Measurements from ENCODE around the gene ATXN10.
"Not testable (repeated sequence)": the region's sequence is repeated elsewhere in the genome, so short reads cannot be mapped to it uniquely, and the experiment has no call there.

The ATXN10 gene

DNA sequence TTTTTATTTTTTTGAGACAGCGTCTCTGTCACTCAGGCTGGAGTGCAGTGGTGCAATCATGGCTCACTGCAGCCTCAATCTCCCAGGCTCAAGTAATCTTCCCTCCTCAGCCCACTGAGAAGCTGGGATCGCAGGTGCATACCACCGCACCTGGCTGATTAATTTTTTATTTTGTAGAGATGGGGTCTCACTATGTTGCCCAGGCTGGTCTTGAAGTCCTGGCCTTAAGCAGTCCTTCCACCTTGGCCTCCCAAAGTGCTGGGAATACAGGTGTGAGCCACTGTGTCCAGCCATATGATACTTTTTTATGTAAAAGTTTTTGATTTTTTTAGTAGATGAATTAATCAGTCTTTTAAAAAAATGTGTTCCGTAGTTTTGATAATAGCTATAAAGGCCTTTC, 42.8 kb downstream of the ATXN10 start:
- DNase-seq, result not testable (repeated sequence)

DNA sequence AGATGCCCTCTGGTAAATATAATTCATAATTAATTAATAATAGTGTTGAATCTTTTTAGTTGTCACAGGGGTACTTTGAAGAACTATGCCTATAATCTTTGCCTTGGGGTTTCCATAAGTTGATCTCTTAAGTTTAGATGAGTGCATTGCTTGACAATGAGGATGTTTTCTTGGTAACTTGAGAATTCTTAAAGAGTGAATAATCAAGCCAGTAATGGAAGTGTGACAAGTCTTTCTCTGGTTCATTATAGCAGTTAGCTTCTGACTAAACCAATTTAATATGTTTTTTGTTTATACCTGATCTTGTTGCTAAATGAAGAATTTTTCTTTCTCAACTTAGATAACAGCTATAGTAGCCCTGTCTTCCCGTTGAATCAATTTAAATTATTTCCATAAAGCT, 46.2 kb downstream of the ATXN10 start:
- no peak for DNase-seq

DNA sequence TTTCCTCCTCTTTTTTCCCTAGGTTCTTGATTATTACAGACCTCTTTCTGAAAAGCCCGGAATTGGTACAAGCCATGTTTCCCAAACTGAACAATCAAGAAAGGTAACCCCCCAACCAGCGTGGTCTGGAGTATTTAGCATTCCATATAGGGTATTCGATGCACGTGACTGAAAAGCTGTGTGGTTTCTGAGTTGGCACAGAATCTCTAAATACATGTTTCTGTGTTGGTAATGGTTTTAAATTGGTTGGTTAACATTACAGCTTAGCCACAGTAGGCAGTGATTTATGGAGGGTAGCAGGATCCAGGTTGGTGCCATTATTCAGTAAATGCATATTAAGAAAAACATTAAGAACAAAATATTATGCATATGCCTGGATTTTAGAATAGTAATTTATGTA, 46.8 kb downstream of the ATXN10 start:
- DNase-seq, result no peak

DNA sequence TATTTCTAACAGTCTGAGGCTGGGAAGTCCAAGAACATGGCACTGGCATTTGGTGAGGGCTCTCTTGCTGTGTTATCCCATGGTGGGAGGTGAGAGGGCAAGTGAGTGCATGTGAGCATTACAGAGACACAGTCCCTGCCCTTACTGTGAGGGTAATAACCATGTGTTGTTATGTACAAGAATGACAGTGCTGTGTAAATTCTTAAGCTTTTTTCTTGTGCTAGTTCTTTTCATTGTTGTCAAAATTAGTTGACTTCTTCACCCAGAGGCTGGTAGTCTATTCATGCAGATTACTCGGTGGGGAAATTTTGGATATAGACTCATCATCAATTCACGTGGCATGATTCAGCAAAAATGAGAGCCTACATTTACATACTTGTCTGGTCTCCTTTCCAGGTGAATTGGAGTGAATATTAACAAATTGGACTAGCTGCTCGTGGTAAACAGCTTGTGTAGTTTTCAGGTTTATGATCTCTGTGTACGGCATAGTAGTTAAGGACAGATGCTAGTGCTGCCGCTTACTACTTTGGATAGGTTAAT, 49.3 kb downstream of the ATXN10 start:
- no peak for DNase-seq

DNA sequence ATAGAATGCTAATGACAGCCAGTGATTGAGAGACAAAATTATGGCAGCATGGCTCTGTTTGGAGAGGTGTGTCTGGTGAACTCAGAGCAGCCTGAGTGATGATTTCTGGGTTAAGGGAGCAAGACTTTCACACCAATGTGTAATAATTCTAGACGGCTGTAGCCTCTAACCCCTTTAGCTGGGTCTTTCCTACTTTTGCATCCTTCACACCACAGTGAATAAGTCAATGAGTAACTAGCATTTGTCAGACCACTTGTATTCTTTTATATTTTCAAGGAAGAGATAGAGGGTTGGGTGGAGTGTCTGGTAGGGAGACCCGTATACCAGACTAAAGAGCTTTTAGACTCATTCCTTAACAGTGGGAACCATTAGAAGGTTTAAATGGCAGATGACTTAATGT, 50.4 kb downstream of the ATXN10 start:
- DNase-seq, result no peak

GRCh38 chr22:45726081-45726480, 54.4 kb downstream of the ATXN10 start:
- DNase-seq, result no peak

GRCh38 chr22:45731041-45731797, 59.6 kb downstream of the ATXN10 start:
- no peak for DNase-seq

GRCh38 chr22:45731798-45732495, 60.3 kb downstream of the ATXN10 start:
- DNase-seq, result no peak

DNA sequence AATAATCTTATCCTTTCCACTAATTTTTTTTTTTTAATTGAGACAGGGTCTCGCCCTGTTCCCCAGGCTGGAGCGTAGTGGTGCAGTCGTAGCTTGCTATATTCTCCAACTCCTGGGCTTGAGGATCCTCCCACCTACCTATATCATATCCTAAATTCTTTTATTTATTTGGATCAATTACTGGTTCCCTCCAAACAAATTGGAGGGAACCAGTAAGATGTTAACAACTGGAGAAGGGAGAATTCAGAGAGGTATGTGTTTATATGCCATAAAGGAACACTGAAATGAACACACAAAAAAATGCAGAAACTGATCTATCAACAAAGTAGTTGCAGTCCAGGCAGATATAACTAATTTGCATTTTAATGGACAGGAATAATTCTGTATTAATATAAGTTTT, 63.6 kb downstream of the ATXN10 start:
- DNase-seq, result no peak

- DNase-seq, result no peak
Observed at GRCh38 chr22:45738206-45738605, 66.6 kb downstream of the ATXN10 start.

GRCh38 chr22:45740236-45740635, 68.6 kb downstream of the ATXN10 start:
- DNase-seq, result no peak

GRCh38 chr22:45742866-45743450, 71.3 kb downstream of the ATXN10 start:
- no peak for DNase-seq

DNA sequence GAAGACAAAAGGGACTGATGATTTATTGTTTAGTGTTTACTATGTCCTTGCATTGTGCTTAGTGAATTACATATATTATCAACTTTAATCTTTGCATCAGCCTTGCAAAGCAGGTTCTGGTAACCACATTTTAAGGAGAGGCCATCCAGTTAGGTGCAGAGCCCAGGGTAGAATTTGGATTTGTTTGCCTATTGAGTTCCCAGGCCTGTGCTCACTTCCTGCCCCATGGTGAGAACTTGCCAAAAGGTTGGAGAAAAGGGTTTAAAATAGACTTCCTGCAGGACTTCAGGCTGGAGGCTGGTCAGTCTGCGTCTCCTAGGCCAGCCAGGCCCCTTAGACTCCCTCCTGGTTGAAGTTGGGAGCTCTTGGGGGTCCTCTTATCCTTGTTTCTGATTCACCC, 72.1 kb downstream of the ATXN10 start:
- no peak for DNase-seq

DNA sequence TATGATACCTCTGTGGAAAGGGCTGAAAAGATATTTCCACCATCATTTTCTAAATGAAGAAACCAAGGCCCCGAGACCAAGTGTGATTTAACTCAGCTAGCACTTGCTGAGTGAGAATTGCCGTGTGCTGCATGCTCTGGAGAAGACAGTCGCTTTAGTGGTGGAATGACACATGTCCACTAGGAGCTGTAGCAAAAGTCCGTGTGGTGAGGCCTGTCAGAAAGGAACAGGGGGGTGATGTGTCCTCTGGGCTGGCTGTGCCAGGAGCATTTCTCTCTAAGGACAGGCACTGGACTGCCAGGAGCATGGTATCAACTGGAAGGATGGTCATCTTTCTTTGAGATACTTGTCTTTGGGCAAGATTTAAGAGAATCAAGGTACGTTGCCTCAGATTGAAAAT, 72.8 kb downstream of the ATXN10 start:
- no peak for DNase-seq

GRCh38 chr22:45750626-45751025, 79.0 kb downstream of the ATXN10 start:
- no peak for DNase-seq

- no peak for DNase-seq
Observed at GRCh38 chr22:45752036-45752435, 80.4 kb downstream of the ATXN10 start.

- no peak for DNase-seq
Observed at GRCh38 chr22:45754822-45755221, 83.2 kb downstream of the ATXN10 start.

DNA sequence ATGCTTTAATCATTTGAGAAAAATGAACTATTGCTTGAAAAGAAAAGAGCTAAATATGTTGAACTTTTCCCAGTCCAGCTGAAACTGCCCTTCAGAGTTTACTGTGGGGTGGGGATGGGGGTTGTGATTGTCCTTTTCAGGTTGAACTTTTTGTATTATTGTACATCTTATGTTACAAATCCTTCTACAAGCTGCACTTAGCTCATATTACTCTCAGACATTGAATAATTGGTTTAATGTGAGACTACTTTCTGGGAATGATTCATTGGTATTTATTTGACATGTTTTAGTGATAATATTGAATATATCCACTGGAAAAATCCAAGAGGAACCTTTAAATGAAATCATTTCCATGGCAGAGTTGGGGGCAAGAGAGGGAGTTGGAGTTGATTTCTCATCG, 84.9 kb downstream of the ATXN10 start:
- no peak for DNase-seq

GRCh38 chr22:45757068-45757467, 85.4 kb downstream of the ATXN10 start:
- DNase-seq, result no peak

DNA sequence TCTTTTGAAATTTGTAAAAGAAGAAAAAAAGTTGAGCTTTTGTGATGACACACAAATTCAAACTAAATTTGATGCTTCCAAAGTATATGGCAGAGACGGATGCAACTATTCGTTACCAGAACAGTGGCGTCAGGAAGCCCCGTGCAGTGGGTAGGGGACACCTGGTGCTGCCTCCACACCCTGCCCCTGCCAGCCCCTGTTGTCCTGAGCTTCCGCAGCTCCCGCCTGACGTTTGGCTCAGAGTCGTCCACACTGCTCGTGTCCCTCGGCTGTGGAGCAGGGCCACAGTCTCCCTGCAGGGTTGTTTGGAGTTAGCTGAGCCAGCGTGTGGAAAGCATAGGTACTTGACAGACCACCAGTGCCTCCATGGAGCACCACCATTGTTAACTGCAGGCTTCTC, 86.3 kb downstream of the ATXN10 start:
- no peak for DNase-seq

DNA sequence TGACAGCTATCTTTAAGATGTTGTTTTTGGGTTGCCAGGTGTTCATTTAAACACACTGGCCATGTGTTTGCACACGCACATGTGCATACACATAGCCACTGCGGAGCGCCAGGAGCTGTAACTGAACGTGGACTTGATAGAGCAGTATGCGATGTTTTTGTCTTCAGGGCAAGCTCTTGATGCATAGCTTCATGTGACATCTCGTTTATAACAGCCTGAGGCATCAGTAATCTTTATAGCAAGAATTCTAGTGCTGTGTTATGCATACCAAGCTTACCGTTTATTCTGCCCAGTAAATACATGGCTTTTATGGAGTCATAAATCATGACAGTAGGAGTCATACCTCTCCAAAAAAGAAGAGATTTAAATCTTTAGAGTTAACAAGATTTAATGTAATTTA, 87.0 kb downstream of the ATXN10 start:
- no peak for DNase-seq

GRCh38 chr22:45760682-45761081, 89.0 kb downstream of the ATXN10 start:
- DNase-seq, result no peak

GRCh38 chr22:45762545-45763235, 91.1 kb downstream of the ATXN10 start:
- no peak for DNase-seq

Data from activated CD4-positive, alpha-beta T cell treated with anti-CD3 and anti-CD28 coated beads, Interleukin-2, amount 50 U/mL, for 48 hours (primary cell).